Neural progenitor cell (in vitro differentiated cells): Measurements from ENCODE around the gene BPIFB4. TPM values are rescaled to one million over a fixed set of nuclear protein-coding genes. Genes with fewer than 3 reads are reported as not detected.
"Not testable (repeated sequence)": the region's sequence is repeated elsewhere in the genome, so short reads cannot be mapped to it uniquely, and the experiment has no call there.

Experiments
- DNase-seq: peaks from one replicate; pipeline ENCODE4 v3.0.0-alpha.2; 2016; ENCODE audit warnings: low spot score
- H2AFZ ChIP-seq: fragments of 200-600 bp; sonication (generic); replicated peaks from 2 replicates; pipeline ENCODE4 v1.6.1; 2016; ENCODE audit warnings: antibody characterized with exemption
- H3F3A ChIP-seq: fragments of 200-600 bp; sonication (generic); 2 replicates; pipeline ENCODE4 v1.6.1; 2016; ENCODE audit warnings: antibody characterized with exemption, low read depth
- H3K27ac ChIP-seq: fragments of 200-600 bp; sonication (generic); 2 replicates; pipeline ENCODE4 v1.5.1; 2016; ENCODE audit warnings: mild to moderate bottlenecking
- H3K27me3 ChIP-seq: fragments of 200-600 bp; sonication (generic); 2 replicates; pipeline ENCODE4 v1.6.1; 2016; ENCODE audit warnings: mild to moderate bottlenecking, moderate library complexity
- H3K36me3 ChIP-seq: fragments of 200-600 bp; sonication (generic); 2 replicates; pipeline ENCODE4 v1.5.1; 2016
- H3K4me1 ChIP-seq: fragments of 200-600 bp; sonication (generic); 2 replicates; pipeline ENCODE4 v1.6.1; 2016; ENCODE audit warnings: mixed run types
- H3K4me2 ChIP-seq: fragments of 200-600 bp; sonication (generic); 2 replicates; pipeline ENCODE4 v1.6.1; 2016
- H3K4me3 ChIP-seq: fragments of 200-600 bp; sonication (generic); 2 replicates; pipeline ENCODE4 v1.5.1; 2016
- H3K79me2 ChIP-seq: fragments of 200-600 bp; sonication (generic); 2 replicates; pipeline ENCODE4 v1.6.1; 2016; ENCODE audit warnings: low read depth
- H3K9ac ChIP-seq: fragments of 200-600 bp; sonication (generic); 2 replicates; pipeline ENCODE4 v1.6.1; 2016
- H3K9me3 ChIP-seq: fragments of 200-600 bp; sonication (generic); 2 replicates; pipeline ENCODE4 v1.5.1; 2016; ENCODE audit warnings: low read depth
- H4K20me1 ChIP-seq: fragments of 200-600 bp; sonication (generic); 2 replicates; pipeline ENCODE4 v1.6.1; 2016; ENCODE audit warnings: low read depth
- H3K27ac Mint-ChIP-seq: 3 replicates; pipeline ENCODE4 v1.8.0; 2021; ENCODE audit warnings: mixed read lengths
- H3K27me3 Mint-ChIP-seq: 2 replicates; pipeline ENCODE4 v1.8.0; 2022; ENCODE audit warnings: low read depth, mild to moderate bottlenecking, inconsistent platforms, moderate library complexity, mixed read lengths; ENCODE audit not compliant: insufficient read depth
- H3K36me3 Mint-ChIP-seq: 3 replicates; pipeline ENCODE4 v1.8.0; 2021; ENCODE audit warnings: mixed read lengths
- H3K4me1 Mint-ChIP-seq: 3 replicates; pipeline ENCODE4 v1.8.0; 2021; ENCODE audit warnings: mixed read lengths
- H3K4me3 Mint-ChIP-seq: 3 replicates; pipeline ENCODE4 v1.8.0; 2021; ENCODE audit warnings: mild to moderate bottlenecking, moderate library complexity, mixed read lengths
- H3K9me3 Mint-ChIP-seq: 3 replicates; pipeline ENCODE4 v1.8.0; 2020; ENCODE audit warnings: mixed read lengths
- CTCF ChIP-seq: fragments of 200-600 bp; sonication (generic); IDR thresholded peaks from 2 replicates; pipeline ENCODE4 v1.5.1; 2017; ENCODE audit warnings: antibody characterized with exemption, mild to moderate bottlenecking
- EZH2 ChIP-seq: fragments of 200-600 bp; sonication (generic); IDR thresholded peaks from 2 replicates; pipeline ENCODE4 v1.6.1; 2017; ENCODE audit warnings: antibody characterized with exemption, mild to moderate bottlenecking, moderate library complexity
- EZH2phosphoT487 ChIP-seq: fragments of 200-600 bp; sonication (generic); IDR thresholded peaks from 2 replicates; pipeline ENCODE4 v1.6.1; 2017; ENCODE audit warnings: antibody characterized with exemption
- total RNA-seq: library from RNA; depleted of rRNA; stranded (reverse); fragments of >200 nt; gene quantifications from 2 replicates; pipeline ENCODE4 v1.2.3, GENCODE V29; 2015; ENCODE audit warnings: low replicate concordance

The BPIFB4 gene
- total RNA-seq, 1 donor from 2014 or later = not detected

DNA sequence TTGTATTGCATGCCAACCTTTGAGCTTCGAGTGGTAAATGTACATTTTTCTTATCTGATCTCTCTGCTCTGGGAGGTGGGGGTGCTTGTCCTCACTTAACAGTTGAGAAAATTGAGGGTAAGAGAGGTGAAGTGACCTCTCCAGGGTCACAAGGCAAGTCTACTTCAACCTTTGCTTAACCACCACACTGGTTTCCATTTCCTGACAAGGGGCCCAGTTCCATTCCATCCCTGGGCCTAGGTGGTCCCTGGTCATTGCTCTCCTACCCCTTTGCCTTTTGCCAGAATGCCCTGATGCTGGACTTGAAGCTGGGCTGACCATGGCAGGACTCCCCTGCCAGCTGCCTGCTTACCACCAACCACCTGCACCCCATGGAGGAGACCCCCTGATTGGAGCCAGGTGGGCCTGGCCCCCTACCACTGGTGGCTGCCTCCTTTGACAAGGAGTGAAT lies 35.7 kb upstream of the BPIFB4 start:
- Mint-ChIP-seq H3K36me3 (no peaks in the 10 kb centered on the region), H3K27me3 (peaks cover 7% of the 10 kb centered on the region), H3K4me1 (no peaks in the 10 kb centered on the region), H3K4me3 (no peak overlapping the region), H3K9me3 (peaks cover 19% of the 10 kb centered on the region), H3K27ac (no peak overlapping the region)
- no peak overlapping the region for H3K4me3 ChIP-seq
- TF ChIP-seq EZH2 (no peak), CTCF (no peak), EZH2phosphoT487 (no peak)
- no peak overlapping the region for H3K4me2 ChIP-seq
- H3K36me3 ChIP-seq = no peaks in the 10 kb centered on the region
- no peak overlapping the region for H3K9ac ChIP-seq
- peaks cover 9% of the 10 kb centered on the region for H3K27me3 ChIP-seq
- no peaks in the 10 kb centered on the region for H4K20me1 ChIP-seq
- DNase-seq = no peak
- no peaks in the 10 kb centered on the region for H3K9me3 ChIP-seq
- H3F3A ChIP-seq = no peaks in the 10 kb centered on the region
- H3K4me1 ChIP-seq = no peaks in the 10 kb centered on the region
- no peak overlapping the region for H2AFZ ChIP-seq
- no peak overlapping the region for H3K27ac ChIP-seq
- no peaks in the 10 kb centered on the region for H3K79me2 ChIP-seq

GRCh38 chr20:33045129-33045721 lies 34.2 kb upstream of the BPIFB4 start:
- not testable (repeated sequence) for H3K9me3 ChIP-seq, H3K4me3 Mint-ChIP-seq, H3K4me2 ChIP-seq, DNase-seq, H3F3A ChIP-seq, H3K36me3 ChIP-seq, H4K20me1 ChIP-seq, H3K4me1 Mint-ChIP-seq, H3K27ac ChIP-seq, H3K4me3 ChIP-seq, H3K4me1 ChIP-seq, H3K36me3 Mint-ChIP-seq, H3K9ac ChIP-seq, H3K27ac Mint-ChIP-seq, H3K27me3 ChIP-seq, H3K27me3 Mint-ChIP-seq, H3K79me2 ChIP-seq, H2AFZ ChIP-seq
- H3K9me3 Mint-ChIP-seq = peaks cover 19% of the 10 kb centered on the region

DNA sequence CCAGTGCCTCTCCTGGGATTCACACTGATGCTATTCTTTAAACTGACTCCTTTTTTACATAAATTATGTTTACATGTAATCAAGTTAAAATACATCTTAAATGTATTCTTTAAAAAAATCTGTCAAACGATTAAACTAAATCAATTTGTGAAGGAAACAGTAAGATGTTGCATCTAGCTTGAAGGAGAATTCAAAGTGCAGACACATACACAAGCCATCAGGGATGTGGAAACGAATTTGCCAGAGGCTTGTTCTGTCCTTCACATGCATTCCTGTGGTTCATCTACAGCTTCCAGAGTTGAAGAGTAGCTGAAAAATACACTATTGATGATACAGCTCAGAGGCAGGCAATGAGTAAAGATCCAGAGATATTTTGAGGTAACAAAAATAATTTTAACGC lies 33.0 kb upstream of the BPIFB4 start:
- Mint-ChIP-seq H3K36me3 (no peaks in the 10 kb centered on the region), H3K27ac (no peak overlapping the region), H3K4me1 (peaks cover 4% of the 10 kb centered on the region), H3K4me3 (no peak overlapping the region), H3K27me3 (peaks cover 3% of the 10 kb centered on the region), H3K9me3 (peaks cover 19% of the 10 kb centered on the region)
- H3K27ac ChIP-seq = no peak overlapping the region
- no peaks in the 10 kb centered on the region for H3K27me3 ChIP-seq
- no peak for TF ChIP-seq EZH2phosphoT487
- TF ChIP-seq EZH2 = no peak
- TF ChIP-seq CTCF = no peak
- H3K4me1 ChIP-seq = no peaks in the 10 kb centered on the region
- no peak overlapping the region for H3K4me2 ChIP-seq
- DNase-seq = no peak
- no peaks in the 10 kb centered on the region for H3K36me3 ChIP-seq
- no peaks in the 10 kb centered on the region for H3K79me2 ChIP-seq
- no peaks in the 10 kb centered on the region for H4K20me1 ChIP-seq
- no peak overlapping the region for H2AFZ ChIP-seq
- H3K9ac ChIP-seq = no peak overlapping the region
- no peaks in the 10 kb centered on the region for H3F3A ChIP-seq
- no peak overlapping the region for H3K4me3 ChIP-seq
- no peaks in the 10 kb centered on the region for H3K9me3 ChIP-seq

DNA sequence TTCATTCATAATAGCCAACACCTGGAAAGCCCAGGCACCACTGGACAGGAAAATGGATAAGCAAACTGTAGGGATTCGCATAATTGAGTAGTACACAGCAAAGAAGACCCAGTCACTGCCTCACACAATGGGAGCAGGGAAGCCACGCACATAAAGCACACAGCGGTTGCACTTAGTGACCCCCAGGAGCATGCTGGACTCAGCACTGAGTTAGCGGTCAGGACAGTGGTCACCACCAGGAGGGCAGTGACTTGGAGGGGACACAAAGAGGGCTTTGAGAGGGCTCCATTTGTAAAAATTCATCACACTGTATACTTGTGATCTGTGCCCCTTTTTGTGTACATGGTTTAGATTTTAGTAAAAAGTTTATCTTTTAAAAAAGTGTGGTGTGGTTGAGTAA lies 28.1 kb upstream of the BPIFB4 start:
- Histone ChIP-seq H3K4me3 (no peak overlapping the region), H3F3A (no peaks in the 10 kb centered on the region), H3K4me2 (no peak overlapping the region), H3K4me1 (peaks cover 4% of the 10 kb centered on the region), H2AFZ (no peak overlapping the region), H3K27me3 (no peaks in the 10 kb centered on the region), H3K79me2 (no peaks in the 10 kb centered on the region), H3K9me3 (no peaks in the 10 kb centered on the region), H3K27ac (no peak overlapping the region), H3K9ac (no peak overlapping the region), H3K36me3 (no peaks in the 10 kb centered on the region), H4K20me1 (no peaks in the 10 kb centered on the region)
- TF ChIP-seq EZH2phosphoT487 (no peak), EZH2 (no peak), CTCF (no peak)
- H3K36me3 Mint-ChIP-seq = no peaks in the 10 kb centered on the region
- peaks cover 4% of the 10 kb centered on the region for H3K27me3 Mint-ChIP-seq
- H3K27ac Mint-ChIP-seq = no peak overlapping the region
- peak; percentile 64 for DNase-seq
- peaks cover 14% of the 10 kb centered on the region for H3K4me1 Mint-ChIP-seq
- peaks cover 2% of the 10 kb centered on the region for H3K9me3 Mint-ChIP-seq
- no peak overlapping the region for H3K4me3 Mint-ChIP-seq
